OCI-M1 (cell line): ENCODE measurements around the gene TEX54.
"Not testable (repeated sequence)": the region's sequence is repeated elsewhere in the genome, so short reads cannot be mapped to it uniquely, and the experiment has no call there.

Experiments
- DNase-seq: peaks from one replicate; lab custom pipeline; 2025; lab: John Stamatoyannopoulos, UW

The TEX54 gene

DNA sequence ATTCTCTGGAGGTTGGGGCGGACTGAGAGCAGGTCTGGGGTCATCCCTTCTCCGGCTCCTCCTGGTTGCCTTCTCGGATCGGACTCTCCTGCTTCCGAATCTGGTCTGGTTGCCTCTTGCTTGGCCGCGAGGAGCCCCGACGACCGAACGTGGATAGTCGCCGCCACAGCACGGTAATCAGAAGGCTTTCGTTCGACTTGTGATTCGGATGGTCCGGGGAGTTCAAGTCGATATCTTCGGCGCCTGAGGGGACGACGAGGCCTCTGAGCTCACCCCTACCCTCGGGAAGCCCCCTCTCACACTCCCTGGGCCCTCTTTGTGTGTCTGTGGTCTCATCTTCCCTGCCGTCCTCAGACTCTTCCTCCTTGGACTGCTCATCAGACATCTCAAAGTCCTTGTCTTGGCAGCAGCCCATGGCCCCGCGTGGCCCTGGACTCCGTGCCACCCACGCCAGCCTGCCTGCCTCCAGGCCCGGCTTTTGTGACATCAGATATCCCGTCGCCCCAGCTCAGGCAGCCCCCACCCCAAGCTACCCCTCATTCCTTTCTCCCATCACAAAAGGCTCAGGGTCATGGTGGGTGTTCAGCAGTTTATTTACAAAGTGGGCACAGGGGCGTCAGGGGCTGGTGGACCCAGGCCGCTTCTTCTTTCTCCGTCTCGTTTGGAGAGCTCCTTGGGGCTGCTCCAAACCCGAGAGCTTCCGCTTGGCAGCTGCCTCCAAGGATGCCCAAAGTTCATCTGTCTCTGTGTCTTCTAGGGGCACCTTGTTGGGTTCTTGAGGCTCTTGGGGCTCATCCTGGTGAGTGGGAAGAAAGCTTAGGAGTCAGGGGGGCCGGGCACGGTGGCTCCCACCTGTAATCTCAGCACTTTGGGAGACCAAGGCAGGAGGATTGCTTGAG is at the start of gene TEX54:
Gene TEX54 (minus strand): TSS at position 506 of the 899 bp plus-strand sequence.
- DNase-seq = no peak

DNA sequence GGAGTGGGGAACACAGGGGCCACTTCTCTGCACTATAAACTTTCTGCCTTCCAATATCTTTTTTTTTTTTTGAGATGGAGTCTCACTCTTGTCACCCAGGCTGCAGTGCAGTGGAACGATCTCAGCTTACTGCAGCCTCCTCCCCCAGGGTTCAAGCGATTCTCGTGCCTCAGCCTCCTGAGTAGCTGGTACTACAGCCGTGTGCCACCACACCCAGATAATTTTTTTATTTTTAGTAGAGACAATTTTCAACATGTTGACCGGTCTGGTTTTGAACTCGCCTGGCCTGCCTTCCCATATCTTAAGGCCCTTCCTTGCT is 49.7 kb upstream of the TEX54 start:
- DNase-seq = peak; percentile 49

DNA sequence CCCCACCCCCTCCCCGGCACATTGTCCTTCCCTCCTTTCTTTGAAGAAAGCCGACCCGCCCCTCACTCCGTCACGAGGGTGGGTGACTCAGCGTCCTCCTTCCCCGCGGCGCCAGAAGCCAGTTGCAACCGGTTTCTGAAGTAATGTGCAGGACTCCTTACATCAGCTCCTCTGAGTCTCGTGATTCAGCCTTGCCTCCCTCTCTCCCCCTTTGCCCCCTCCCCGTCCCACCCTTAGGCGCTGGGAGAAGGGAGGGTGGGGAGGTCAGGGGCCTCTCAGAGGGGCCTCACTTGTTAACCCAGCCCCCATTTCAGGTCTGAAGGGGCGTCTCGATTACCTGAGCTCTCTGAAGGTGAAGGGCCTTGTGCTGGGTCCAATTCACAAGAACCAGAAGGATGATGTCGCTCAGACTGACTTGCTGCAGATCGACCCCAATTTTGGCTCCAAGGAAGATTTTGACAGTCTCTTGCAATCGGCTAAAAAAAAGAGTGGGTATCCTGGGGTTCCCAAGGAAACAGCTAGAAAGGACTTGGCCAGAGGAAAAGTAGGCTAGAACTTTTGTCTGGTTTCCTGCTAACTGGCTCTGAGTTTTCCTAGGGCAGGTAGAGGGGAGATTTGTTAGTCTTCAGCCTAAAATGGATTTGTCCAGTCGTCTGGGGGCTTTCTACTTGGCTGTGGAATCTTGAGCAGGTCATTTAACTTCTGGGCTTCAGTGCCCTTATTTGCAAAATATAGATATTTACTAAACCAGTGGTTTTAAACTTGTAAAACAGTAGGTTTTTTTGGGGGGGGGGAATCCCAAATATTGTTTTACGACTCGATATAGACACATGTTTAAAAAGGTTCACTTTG is 49.2 kb upstream of the TEX54 start:
- peak; percentile 99 for DNase-seq

DNA sequence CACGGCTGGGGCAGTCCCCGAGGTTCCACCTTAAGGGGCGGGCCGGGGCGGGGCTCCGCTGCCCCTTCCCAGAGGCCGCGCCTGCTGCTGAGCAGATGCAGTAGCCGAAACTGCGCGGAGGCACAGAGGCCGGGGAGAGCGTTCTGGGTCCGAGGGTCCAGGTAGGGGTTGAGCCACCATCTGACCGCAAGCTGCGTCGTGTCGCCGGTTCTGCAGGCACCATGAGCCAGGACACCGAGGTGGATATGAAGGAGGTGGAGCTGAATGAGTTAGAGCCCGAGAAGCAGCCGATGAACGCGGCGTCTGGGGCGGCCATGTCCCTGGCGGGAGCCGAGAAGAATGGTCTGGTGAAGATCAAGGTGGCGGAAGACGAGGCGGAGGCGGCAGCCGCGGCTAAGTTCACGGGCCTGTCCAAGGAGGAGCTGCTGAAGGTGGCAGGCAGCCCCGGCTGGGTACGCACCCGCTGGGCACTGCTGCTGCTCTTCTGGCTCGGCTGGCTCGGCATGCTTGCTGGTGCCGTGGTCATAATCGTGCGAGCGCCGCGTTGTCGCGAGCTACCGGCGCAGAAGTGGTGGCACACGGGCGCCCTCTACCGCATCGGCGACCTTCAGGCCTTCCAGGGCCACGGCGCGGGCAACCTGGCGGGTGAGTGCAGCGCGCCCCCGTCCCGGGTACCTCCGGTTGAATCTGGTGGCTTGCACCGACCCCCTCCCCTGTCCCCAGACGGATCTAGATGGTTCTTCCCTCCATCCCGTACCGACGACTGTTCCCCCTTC is 48.4 kb upstream of the TEX54 start, which contains the start of gene SLC3A2:
Gene SLC3A2 (plus strand): TSS at position 94 of the 776 bp plus-strand sequence. CDS start 128 bp downstream, at position 222.
- DNase-seq = peak; percentile 94

DNA sequence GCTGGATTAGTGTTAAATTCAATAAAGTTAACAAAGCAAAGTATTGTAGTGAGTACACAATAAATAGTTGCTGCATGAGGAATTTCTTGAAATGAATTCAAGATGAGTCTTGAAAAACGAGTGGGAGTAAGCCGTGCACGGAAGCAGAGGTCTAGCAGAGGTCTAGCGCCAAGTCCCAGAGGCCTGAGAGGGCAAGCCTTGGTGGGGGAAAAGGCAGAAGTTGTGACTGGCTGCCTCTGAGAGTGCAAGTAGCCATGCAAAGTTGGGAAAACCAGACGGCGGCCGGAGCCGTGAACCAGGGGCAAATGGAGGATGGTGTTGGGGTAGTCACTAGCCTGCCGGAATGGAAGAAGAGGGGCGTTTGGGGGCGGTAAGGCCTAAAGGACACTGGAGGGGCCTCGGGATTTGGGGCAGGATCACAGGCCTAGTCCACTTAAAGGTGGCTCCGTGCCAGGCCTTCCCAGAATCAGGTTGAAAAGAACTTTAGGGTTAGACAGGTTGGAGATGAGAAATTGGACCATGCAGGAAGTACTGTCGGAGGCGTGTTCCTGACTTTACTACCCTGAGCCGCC is 47.7 kb upstream of the TEX54 start:
- DNase-seq = peak; percentile 83

DNA sequence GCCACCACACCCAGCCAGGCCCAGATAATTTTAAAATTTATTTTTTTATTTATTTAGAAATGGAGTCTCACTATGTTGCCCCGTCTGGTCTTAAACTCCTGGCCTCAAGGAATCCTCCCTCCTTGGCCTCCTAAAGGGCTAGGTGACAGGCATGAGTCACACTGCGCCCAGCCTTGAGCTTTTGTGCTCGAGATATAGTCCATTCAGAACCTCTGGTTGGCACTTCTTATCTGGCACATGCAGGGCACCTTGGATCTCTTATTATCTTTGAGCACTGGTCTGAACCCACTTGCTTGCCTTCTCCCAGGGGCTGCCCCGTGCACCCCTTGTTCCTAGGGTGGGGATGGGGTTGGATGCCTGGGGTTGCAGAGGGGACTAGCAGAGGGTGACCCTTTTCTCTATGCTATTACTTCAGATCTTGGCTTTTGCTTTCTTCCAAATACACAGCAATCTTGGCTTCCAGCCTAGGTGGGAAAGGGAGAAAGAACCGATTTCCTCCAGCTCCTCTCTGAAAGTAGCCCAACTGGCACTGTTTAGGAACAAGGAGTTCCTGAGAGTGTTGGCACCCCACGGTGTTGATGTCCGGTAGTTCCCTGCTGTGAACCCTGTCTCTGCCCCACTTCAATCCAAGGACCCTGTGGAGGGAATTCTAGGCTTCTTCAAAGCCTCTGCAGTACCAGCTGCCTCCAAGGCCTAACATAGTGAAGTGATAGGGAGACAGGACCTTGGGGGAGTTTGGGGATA is 46.8 kb upstream of the TEX54 start:
- DNase-seq = peak; percentile 38

DNA sequence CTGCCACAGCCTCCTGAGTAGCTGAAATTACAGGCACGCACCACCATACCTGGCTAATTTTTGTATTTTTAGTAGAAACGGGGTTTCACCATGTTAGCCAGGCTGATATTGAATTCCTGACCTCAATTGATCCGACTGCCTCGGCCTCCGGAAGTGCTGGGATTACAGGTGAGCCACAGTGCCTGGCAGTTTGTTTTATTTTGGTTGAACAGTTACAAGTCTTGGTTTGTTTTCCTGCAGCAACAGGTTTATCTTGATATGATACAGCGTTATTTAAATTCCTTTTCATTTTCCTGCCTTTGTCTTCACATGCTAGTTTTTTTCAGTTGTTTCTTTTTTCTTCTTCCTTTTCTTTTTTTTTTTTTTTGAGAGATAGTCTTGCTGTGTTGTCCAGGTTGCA is 44.1 kb upstream of the TEX54 start:
- no peak for DNase-seq

DNA sequence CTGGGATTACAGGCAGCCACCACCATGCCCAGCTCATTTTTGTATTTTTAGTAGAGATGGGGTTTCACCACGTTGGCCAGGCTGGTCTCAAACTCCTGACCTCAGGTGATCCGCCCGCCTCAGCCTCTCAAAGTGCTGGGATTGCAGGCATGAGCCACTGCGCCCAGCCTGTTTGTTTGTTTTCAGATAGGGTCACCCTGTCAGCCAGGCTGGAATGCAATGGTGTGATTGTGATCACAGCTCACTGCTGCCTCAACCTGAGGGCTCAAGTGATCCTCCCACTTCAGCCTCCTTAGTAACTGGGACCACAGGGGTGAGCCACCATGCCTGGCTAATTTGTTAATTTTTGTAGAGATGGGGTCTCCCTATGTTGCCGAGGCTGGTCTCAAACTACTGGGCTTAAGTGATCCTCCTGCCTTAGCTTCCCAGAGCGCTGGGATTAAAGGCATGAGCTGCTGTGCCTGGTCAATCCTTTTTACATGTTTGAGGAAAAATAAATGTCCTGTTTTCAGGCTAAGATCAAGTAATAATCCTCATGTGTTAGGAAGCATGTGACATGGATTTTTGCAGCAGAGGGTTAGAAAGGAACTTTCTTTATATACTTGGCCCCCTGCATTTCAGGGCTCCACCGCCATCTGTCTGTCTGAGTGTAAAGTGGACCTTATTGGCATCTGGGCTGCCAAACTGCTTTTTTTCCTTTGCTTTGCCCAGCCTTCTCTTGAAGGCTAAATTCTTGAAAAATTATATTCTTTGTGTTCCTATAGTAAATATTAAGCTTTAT is 43.2 kb upstream of the TEX54 start:
- no peak for DNase-seq

DNA sequence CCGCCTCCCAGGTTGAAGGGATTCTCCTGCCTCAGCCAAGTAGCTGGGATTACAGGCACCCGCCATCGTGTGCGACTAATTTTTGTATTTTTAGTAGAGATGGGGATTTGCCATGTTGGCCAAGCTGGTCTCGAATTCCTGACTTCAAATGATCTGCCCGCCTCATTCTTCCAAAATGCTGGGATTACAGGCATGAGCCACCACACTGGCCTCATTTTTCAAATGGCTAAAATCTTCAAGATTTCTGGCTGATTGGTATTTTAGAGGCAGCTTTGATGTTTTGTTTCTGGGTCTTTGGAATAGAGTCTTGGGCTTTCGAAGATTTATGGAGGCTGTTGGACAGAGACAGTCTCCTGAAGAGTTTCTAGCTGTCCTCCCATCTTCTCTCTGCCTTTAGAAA is 42.2 kb upstream of the TEX54 start:
- no peak for DNase-seq

DNA sequence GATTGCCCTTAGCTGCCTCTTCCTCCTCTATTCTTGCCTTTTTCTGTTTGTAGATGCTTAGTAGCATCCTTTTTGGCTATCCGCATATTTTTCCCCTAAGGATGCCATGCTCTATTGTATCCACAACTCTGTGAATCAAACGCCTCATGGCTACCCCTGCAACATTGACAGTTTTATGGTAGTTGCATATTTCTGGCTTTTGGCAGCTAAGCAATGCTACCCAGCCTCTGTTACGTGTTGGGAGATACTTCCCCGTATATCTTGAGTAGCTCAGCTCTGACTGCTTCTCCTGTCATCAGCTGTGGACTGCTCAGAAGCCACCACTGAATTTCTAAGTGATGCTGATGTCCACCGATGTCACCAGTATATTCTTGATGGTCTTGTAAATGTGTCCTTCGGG is 33.0 kb upstream of the TEX54 start:
- no peak for DNase-seq

DNA sequence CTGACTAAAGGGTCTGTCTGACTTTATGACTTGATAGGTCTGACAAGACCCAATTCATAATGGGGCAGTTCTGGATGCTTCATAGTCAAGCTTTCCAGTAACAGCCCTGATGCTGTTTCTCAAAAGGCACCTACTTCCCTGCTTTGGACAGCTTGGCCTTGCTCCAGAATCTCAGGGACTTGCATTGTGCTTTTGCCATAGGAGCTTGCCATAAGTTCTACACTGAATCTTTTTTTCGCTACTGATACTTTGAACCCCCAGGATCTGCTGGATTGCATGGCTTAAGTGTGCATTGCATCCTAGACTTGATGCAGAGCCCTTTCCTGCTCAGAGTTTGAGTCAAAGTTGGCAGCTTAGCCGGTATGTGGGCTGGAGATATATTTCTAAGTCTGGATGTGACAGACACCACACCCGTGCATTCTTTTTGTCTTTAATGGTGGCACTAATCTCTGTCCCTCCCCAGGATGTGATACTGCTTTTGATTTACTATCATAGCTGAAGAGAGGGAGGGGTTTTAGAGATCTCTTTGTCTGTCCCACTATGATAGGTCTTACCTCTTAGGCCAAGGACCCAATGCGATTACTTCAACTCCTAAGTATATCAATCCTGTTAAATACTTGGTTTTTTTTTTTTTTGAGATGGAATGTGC is 31.2 kb upstream of the TEX54 start:
- no peak for DNase-seq

DNA sequence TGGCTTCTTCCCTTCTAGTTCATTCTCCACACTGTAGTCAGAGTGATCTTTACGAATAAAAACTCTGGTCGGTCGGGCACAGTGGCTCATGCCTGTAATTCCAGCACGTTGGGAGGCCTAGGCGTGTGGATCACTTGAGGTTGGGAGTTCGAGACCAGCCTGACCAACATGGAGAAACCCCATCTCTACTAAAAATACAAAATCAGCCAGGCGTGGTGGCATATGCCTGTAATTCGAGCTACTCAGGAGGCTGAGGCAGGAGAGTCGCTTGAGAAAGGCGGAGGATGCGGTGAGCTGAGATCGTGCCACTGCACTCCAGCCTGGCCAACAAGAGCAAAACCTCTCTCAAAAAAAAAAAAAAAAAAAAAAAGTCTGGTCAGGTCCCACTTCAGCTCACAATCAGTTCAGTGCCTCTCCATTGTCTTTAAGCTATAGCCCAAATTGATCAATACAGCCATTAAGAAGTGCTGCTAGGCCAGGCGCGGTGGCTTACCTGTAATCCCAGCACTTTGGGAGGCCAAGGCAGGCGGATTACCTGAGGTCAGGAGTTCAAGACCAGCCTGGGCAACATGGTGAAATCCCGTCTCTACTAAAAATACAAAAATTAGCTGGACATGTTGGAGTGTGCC is 29.0 kb upstream of the TEX54 start:
- not testable (repeated sequence) for DNase-seq

DNA sequence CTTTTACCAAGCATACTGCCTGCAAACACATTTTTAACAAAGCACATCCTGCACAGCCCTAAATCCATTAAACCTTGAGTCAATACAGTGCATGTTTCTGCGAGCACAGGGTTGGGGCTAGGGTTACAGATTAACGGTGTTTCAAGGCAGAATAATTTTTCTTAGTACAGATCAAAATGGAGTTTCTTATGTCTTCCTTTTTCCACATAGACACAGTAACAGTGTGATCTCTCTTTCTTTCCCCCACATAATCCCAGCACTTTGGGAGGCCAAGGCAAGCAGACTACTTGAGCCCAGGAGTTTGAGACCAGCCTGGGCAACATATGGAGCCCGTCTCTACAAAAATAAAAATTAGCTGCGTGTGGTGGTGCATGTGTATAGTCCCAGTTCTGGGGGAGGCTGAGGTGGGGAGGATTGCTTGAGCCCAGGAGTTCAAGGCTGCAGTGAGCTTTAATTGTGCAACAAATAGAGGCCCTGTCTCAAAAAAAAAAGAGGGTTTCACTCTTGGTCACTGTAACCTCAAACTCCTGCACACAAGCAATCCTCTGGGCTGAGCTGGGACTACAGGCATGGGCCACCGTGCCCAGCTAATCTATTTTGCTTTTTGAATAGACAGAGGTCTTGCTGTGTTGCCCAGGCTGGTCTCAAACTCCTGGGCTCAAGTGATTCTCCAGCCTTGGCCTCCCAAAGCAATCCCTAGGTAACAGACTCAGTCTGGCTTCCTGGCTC is 28.4 kb upstream of the TEX54 start:
- peak; percentile 49 for DNase-seq

DNA sequence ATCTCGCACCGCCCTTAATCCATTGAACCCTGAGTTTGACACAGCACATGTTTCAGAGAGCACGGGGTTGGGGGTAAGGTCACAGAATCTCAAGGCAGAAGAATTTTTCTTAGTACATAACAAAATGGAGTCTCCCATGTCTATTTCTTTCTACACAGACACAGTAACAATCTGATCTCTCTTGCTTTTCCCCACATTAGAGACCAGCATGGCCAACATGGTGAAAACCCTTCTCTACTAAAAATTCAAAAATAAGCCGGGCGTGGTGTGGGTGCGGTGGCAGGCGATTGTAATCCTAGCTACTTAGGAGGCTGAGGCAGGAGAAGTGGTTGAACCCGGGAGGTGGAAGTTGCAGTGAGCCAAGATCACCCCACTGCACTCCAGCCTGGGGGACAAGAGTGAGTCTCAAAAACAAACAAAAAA is 26.7 kb upstream of the TEX54 start:
- not testable (repeated sequence) for DNase-seq

DNA sequence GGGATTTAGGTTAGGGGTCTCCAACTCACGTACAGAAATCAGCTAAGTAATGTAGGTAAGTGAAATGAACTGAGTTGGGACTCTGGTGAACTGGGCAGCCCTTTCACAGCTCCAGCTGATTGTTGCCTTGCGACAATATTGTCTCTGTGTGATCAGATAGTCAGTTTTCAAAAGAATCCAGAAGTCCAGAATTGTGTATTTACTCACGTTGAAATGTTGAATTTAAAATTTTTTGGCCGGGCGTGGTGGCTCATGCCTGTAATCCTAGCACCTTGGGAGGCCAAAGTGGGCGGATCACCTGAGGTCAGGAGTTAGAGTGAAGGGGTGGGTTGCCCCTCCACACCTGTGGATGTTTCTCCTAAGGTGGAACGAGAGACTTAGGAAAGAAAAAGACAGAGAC is 25.6 kb upstream of the TEX54 start:
- DNase-seq = peak; percentile 60

DNA sequence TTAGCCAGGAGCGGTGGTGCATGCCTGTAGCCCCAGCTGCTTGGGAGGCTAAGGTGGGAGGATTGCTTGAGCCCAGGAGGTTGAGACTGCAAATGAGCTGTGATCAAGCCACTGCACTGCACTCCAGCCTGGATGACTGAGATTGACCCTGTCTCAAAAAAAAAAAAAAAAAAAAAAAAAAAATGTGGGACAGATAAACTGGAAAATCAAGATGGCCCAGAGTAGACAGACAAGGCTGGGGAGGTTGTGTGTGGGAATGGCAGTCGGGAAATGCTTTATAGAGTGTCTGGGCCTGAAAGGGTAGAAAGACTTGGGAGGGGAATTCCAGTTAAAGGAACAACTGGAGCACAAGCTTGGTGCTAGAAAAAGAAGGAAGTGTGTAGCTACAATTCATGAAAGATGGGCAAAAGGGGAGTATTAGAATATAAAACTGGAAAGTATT is 24.9 kb upstream of the TEX54 start:
- peak; percentile 64 for DNase-seq

DNA sequence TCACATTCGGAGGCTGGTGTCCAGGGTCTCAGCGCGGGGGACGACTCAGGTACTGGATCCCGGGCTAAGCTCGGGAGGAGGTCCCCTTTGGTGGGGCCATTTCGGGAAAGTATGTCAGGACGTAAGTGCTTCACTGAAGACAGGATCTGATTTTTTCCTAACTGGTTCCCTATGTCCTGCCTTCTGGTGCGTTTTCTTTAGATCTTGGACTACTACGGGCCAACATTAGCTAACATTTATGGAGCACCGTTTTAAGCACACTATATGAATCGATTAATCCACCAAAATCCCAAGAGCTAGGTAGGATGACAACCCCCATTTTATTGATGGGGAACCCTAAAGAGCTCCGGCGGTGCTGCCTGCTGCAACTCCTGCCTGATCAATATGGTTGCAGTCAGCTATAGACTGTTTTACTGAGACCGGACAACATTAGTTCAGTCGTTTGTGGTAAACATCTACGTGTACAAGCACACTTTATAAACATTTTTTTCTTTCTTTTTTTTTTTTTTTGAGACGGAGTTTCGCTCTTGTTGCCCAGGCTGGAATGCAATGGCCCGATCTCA is 23.8 kb upstream of the TEX54 start:
- DNase-seq = peak; percentile 66
